Aorta (tissue), 5 donors: ENCODE data around the gene FNIP1. TPM values are rescaled to one million over a fixed set of nuclear protein-coding genes. Genes with fewer than 3 reads are reported as not detected.
"Not testable (repeated sequence)": the region's sequence is repeated elsewhere in the genome, so short reads cannot be mapped to it uniquely, and the experiment has no call there.

ENCODE experiments used
- ATAC-seq: fragments of 200-7000 bp; cut with Tn5 transposase; one replicate; pipeline ENCODE4 v1.9.1; 2022; ENCODE audit warnings: moderate library complexity; ENCODE audit not compliant: low FRiP score
- DNase-seq, 2 donors: peaks; one replicate each; pipeline ENCODE4 v3.0.0-alpha.2; 2020
- H3K27ac ChIP-seq, 2 donors: one replicate each; pipeline ENCODE4 v1.5.1; 2013; ENCODE audit warnings: low read length in 2 of 2, mild to moderate bottlenecking in 2 of 2, moderate library complexity in 2 of 2, control low read depth in 1 of 2, inconsistent platforms in 1 of 2, low read depth in 1 of 2
- H3K27me3 ChIP-seq, 2 donors: one replicate each; pipeline ENCODE4 v1.6.1; 2013; ENCODE audit warnings: control low read depth in 1 of 2, low read length in 1 of 2, mild to moderate bottlenecking in 1 of 2, moderate library complexity in 1 of 2; ENCODE audit not compliant: insufficient read depth in 2 of 2, control insufficient read depth in 1 of 2
- H3K36me3 ChIP-seq, 2 donors: one replicate each; pipeline ENCODE4 v1.6.1; 2013; ENCODE audit warnings: control low read depth in 1 of 2, low read length in 1 of 2, mild to moderate bottlenecking in 1 of 2; ENCODE audit not compliant: insufficient read depth in 2 of 2, control insufficient read depth in 1 of 2
- H3K4me1 ChIP-seq, 2 donors: one replicate each; pipeline ENCODE4 v1.6.1; 2013; ENCODE audit warnings: low read length in 2 of 2, control low read depth in 1 of 2, mild to moderate bottlenecking in 1 of 2, moderate library complexity in 1 of 2; ENCODE audit not compliant: insufficient read depth in 2 of 2, control insufficient read depth in 1 of 2
- H3K4me3 ChIP-seq, 2 donors: one replicate each; pipeline ENCODE4 v1.5.1; 2013; ENCODE audit warnings: low read length in 2 of 2, control low read depth in 1 of 2, mild to moderate bottlenecking in 1 of 2
- H3K9me3 ChIP-seq: one replicate; pipeline ENCODE4 v1.6.1; 2013; ENCODE audit warnings: mild to moderate bottlenecking, low read length; ENCODE audit not compliant: control insufficient read depth
- WGBS, 2 donors: extraction: QIAGEN DNeasy Blood & Tissue Kit; methylation state at CpG; one replicate each; pipeline ENCODE4 v1.1.7; 2013; 5-methylcytosine and 5-hydroxymethylcytosine counted together
- intact Hi-C, 2 donors: fragments of 100-400 bp; cut with DNase I; formaldehyde crosslinking; loops; one replicate each; pipeline versions ENCODE4 v1.14.2 to v1.15.0; 2022
- polyA plus RNA-seq, 2 donors: library from polyadenylated mRNA; stranded (reverse); fragments of 200-250 nt; gene quantifications; one replicate each; pipeline ENCODE4 v1.2.3, GENCODE V29; 2013
- total RNA-seq, 2 donors: library from RNA; stranded (reverse); fragmentation: NEBNext Ultra II Directional; extraction: Animal tissue kit (Norgen Biotek cat#: 25700); gene quantifications; one replicate each; pipeline ENCODE4 v1.2.1, GENCODE V29; 2021
- donor health status: healthy with polysubstance abuse.
- donor health status: Bipolar disorder and iron deficiency.
- donor health status: DM: no; HTN: no; CAD: no.
- donor health status: DM: no; HTN: no; CAD: no.
- donor health status: DM: yes; HTN: yes; CAD: no.

FNIP1 gene
- total and polyA plus RNA-seq, 4 donors, result 4.0 to 50.0 (median 24.6) TPM

DNA sequence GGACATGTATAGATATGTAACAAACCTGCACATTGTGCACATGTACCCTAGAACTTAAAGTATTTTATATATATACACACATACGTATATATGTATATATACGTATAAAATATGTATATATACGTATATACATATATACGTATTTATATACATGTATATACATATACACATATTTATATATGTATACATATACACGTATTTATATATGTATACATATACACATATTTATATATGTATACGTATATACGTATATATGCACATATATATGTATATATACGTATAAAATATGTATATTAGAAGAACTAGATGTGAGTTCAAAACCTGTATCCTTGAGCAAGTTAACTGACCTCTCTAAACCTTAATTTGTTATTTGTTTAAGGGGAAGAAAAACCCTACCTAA is 61.4 kb downstream of the FNIP1 start:
- DNase-seq, result no peak
- Histone ChIP-seq H3K27ac (no peak overlapping the region), H3K4me1 (no peaks in the 10 kb centered on the region), H3K9me3 (no peaks in the 10 kb centered on the region), H3K27me3 (no peaks in the 10 kb centered on the region), H3K36me3 (no peaks in the 10 kb centered on the region), H3K4me3 (no peak overlapping the region)
- WGBS, 2 donors, result 94 to 95% methylated on average over 8 of the region's 8 CpGs
- intact Hi-C loops, result no loop called here
- ATAC-seq, result no peak

DNA sequence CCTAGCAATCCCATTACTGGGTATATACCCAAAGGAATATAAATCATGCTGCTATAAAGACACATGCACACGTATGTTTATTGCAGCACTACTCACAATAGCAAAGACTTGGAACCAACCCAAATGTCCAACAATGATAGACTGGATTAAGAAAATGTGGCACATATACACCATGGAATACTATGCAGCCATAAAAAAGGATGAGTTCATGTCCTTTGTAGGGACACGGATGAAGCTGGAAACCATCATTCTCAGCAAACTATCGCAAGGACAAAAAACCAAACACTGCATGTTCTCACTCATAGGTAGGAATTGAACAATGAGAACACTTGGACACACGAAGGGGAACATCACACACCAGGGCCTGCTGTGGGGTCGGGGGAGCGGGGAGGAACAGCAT is 61.9 kb downstream of the FNIP1 start:
- DNase-seq, ATAC-seq, H3K9me3 ChIP-seq, H3K36me3 ChIP-seq, H3K4me1 ChIP-seq, H3K27ac ChIP-seq, H3K4me3 ChIP-seq, intact Hi-C loops, H3K27me3 ChIP-seq: not testable (repeated sequence)
- 94 to 99% methylated on average over 4 to 5 of the region's 6 CpGs for WGBS, 2 donors

DNA sequence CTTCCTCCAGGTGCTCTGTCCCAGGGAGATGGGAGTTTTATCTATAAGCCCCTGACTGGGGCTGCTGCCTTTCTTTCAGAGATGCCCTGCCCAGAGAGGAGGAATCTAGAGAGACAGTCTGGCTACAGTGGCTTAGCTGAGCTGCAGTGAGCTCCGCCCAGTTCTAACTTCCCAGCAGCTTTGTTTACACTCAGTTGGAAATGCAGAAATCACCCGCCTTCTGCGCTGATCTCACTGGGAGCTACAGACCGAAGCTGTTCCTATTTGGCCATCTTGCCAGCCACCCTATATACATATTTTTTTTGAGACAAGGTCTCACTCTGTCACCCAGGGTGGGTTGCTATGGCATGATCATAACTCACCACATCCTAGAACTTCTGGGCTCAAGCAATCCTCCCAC is 67.5 kb downstream of the FNIP1 start:
- H3K4me1 ChIP-seq, DNase-seq, H3K4me3 ChIP-seq, intact Hi-C loops, ATAC-seq, H3K36me3 ChIP-seq, H3K9me3 ChIP-seq, H3K27me3 ChIP-seq, H3K27ac ChIP-seq: not testable (repeated sequence)
- 96 to 97% methylated on average over 4 of the region's 4 CpGs for WGBS, 2 donors

DNA sequence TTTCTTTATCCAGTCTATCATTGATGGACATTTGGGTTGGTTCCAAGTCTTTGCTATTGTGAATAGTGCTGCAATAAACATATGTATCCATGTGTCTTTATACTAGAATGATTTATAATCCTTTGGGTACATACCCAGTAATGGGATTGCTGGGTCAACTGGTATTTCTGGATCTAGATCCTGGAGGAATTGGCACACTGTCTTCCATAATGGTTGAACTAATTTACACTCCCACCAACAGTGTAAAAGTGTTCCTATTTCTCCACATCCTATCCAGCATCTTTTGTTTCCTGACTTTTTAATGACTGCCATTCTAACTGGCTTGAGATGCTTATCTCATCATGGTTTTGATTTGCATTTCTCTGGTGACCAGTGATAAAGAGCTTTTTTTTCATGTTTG is 72.7 kb downstream of the FNIP1 start:
- DNase-seq, H3K27ac ChIP-seq, intact Hi-C loops: not testable (repeated sequence)

DNA sequence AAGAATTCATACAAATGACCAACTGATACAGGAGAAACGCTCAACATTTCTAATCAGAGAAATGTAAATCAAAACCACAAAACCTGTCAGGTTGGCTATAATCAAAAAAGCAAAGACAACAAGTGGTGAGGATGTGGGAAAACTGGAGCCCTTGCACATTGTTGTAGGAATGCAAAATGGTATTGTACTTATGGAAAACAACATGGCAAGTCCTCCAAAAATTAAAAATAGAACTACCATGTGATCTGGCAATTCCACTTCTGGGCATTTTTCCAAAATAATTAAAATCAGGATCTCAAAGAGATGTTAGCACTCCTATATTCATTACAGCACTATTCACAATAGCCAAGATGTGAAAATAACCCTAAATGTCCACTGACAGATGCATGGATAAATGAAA is 76.1 kb downstream of the FNIP1 start:
- Histone ChIP-seq H3K4me3 (no peak overlapping the region), H3K36me3 (peaks cover 0 to 2% of the 10 kb centered on the region in 2 donors), H3K4me1 (no peaks in the 10 kb centered on the region), H3K9me3 (no peaks in the 10 kb centered on the region), H3K27me3 (no peaks in the 10 kb centered on the region), H3K27ac (no peak overlapping the region)
- ATAC-seq (no peak), DNase-seq (no peak)
- intact Hi-C loops, result no loop called here
- 8 to 24% methylated on average over 1 of the region's 1 CpG for WGBS, 2 donors

More for the DNA sequence above, 72.7 kb downstream of the FNIP1 start:
- H3K36me3 ChIP-seq, H3K9me3 ChIP-seq, H3K4me1 ChIP-seq, H3K4me3 ChIP-seq, H3K27me3 ChIP-seq, ATAC-seq: not testable (repeated sequence)

DNA sequence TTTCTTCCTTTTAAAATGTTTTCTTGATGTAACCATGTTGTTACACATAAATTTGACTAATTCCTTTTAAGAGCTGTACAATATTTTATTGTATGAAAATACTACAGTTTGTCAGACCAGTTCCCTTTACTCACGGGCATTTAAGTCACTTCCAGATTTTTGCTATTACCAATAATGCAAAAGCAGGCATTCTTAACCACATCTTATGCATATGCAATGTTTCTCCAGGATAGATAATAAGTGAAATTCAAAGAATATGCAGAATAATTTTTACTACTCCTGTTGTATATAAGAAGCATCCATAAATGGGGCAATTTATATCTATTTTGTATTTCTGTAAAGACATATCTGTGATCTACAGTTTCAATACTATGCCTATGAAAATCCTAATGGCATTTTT is 77.3 kb downstream of the FNIP1 start:
- H3K9me3 ChIP-seq, result no peaks in the 10 kb centered on the region
- H3K4me1 ChIP-seq, result no peaks in the 10 kb centered on the region
- H3K36me3 ChIP-seq, result peaks cover 0 to 2% of the 10 kb centered on the region in 2 donors
- H3K4me3 ChIP-seq, result no peak overlapping the region
- no peaks in the 10 kb centered on the region for H3K27me3 ChIP-seq
- ATAC-seq (no peak), DNase-seq (no peak)
- H3K27ac ChIP-seq, result no peak overlapping the region
- intact Hi-C loops, result no loop called here
- 92 to 96% methylated on average over 1 of the region's 1 CpG for WGBS, 2 donors

DNA sequence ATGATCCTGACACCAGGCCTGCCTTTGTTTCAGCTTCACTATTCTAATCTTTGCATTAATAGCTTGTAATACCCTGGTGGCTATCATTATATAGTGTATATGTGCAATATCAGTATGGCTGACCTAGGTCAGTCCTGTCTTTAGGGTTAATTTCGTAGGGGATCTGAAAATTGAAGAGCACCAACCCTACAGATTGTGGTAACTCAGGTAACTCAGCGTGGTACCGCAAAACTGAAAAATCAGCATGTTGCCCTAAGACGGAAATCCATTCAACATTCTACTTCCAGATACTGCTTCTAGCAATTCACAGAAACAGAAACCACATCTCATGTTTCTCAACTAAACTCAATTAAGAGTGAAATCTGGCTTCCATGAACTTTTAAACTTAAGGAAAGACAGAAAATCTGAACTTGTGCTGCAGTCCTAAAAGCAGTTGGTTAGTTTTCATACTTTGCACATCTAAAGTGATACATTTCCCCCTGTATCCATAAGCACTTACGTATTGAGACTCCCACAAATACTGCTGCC is 78.3 kb downstream of the FNIP1 start:
- no peaks in the 10 kb centered on the region for H3K9me3 ChIP-seq
- ATAC-seq (no peak), DNase-seq (no peak)
- H3K4me1 ChIP-seq, result no peaks in the 10 kb centered on the region
- peak overlapping the region in 1 of 2 donors; percentile 43 for H3K27ac ChIP-seq
- no peak overlapping the region for H3K4me3 ChIP-seq
- intact Hi-C loops, result no loop called here
- H3K36me3 ChIP-seq, result peaks cover 0 to 2% of the 10 kb centered on the region in 2 donors
- 92 to 96% methylated on average over 5 of the region's 5 CpGs for WGBS, 2 donors
- no peaks in the 10 kb centered on the region for H3K27me3 ChIP-seq

DNA sequence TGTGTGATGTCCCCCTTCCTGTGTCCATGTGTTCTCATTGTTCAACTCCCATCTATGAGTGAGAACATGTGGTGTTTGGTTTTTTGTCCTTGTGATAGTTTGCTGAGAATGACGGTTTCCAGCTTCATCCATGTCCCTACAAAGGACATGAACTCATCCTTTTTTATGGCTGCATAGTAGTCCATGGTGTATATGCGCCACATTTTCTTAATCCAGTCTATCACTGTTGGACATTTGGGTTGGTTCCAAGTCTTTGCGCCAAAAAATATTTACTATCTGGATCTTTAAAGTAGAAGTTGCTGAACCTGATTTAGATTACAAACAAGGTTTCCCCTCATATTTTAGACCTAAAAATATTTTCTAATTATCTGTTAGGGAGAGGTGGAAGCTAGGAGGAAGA is 79.7 kb downstream of the FNIP1 start:
- 94 to 98% methylated on average over 3 of the region's 3 CpGs for WGBS, 2 donors
- H3K4me1 ChIP-seq, DNase-seq, H3K36me3 ChIP-seq, H3K9me3 ChIP-seq, ATAC-seq, intact Hi-C loops, H3K27me3 ChIP-seq, H3K4me3 ChIP-seq, H3K27ac ChIP-seq: not testable (repeated sequence)

DNA sequence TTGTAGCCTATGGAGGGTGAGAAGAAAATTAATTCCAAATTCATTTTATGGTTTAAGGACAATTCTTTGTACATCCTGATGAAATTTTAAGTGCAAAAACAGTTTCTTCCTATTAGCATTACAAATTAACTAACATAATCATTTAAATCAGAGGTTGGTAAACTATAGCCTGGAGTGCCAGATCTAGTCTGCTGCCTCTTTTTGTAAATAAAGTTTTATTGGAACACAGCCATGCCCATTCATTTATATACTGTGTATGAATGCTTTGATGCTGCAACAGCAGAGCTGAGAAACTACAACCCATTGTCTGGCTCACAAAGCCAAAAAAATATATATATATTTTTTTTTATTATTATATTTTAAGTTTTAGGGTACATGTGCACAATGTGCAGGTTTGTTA is 80.2 kb downstream of the FNIP1 start:
- DNase-seq (no peak), ATAC-seq (no peak)
- no peak overlapping the region for H3K27ac ChIP-seq
- no peaks in the 10 kb centered on the region for H3K4me1 ChIP-seq
- no peaks in the 10 kb centered on the region for H3K9me3 ChIP-seq
- H3K4me3 ChIP-seq, result no peak overlapping the region
- intact Hi-C loops, result no loop called here
- peaks cover 0 to 2% of the 10 kb centered on the region in 2 donors for H3K36me3 ChIP-seq
- no peaks in the 10 kb centered on the region for H3K27me3 ChIP-seq
